Spleen (tissue), 11 donors: ENCODE data around the gene POMGNT2. TPM values are rescaled to one million over a fixed set of nuclear protein-coding genes. Genes with fewer than 3 reads are reported as not detected.

Experiments used
- DNase-seq: peaks from one replicate; pipeline ENCODE4 v3.0.0-alpha.2; 2020
- H3K27ac ChIP-seq, 8 donors: fragments of 200-600 bp; sonication (generic) in 7 of 8; 1 replicate in 4 of 8; 2 replicates in 4 of 8; pipeline versions ENCODE4 v1.5.0 to v1.8.0; 2016 to 2021; ENCODE audit warnings: inconsistent platforms in 4 of 8, mild to moderate bottlenecking in 4 of 8, moderate library complexity in 1 of 8
- H3K27me3 ChIP-seq, 7 donors: fragments of 200-600 bp; sonication (generic) in 6 of 7; replicated peaks in 1 of 7; 1 replicate in 4 of 7; 2 replicates in 3 of 7; pipeline versions ENCODE4 v1.5.0 to v1.8.0; 2016 to 2021; ENCODE audit warnings: inconsistent platforms in 3 of 7, mild to moderate bottlenecking in 1 of 7
- H3K36me3 ChIP-seq, 6 donors: fragments of 200-600 bp; sonication (generic) in 5 of 6; 1 replicate in 4 of 6; 2 replicates in 2 of 6; pipeline versions ENCODE4 v1.5.0 to v1.8.0; 2016 to 2021; ENCODE audit warnings: inconsistent platforms in 2 of 6
- H3K4me1 ChIP-seq, 6 donors: fragments of 200-600 bp; sonication (generic) in 5 of 6; 1 replicate in 3 of 6; 2 replicates in 3 of 6; pipeline versions ENCODE4 v1.5.0 to v1.8.0; 2016 to 2021; ENCODE audit warnings: inconsistent platforms in 3 of 6
- H3K4me3 ChIP-seq, 8 donors: fragments of 200-600 bp; sonication (generic) in 7 of 8; 1 replicate in 4 of 8; 2 replicates in 4 of 8; pipeline versions ENCODE4 v1.5.0 to v1.8.0; 2016 to 2021; ENCODE audit warnings: inconsistent platforms in 4 of 8, mild to moderate bottlenecking in 4 of 8, moderate library complexity in 2 of 8
- H3K9me3 ChIP-seq, 8 donors: fragments of 200-600 bp; sonication (generic) in 7 of 8; 1 replicate in 4 of 8; 2 replicates in 4 of 8; pipeline versions ENCODE4 v1.5.0 to v1.8.0; 2016 to 2021; ENCODE audit warnings: inconsistent platforms in 4 of 8
- CTCF ChIP-seq, 11 experiments: fragments of 200-600 bp in 7 of 11; fragments of 450-650 bp in 4 of 11; sonication (generic) in 4 of 11; IDR thresholded peaks in 8 of 11; conservative IDR thresholded peaks in 3 of 11; 1 replicate in 7 of 11; 2 replicates in 4 of 11; pipeline versions ENCODE4 v1.4.0 to v1.8.0; 2016 to 2021; ENCODE audit warnings: antibody characterized with exemption in 11 of 11, inconsistent platforms in 4 of 11, mild to moderate bottlenecking in 1 of 11
- POLR2A ChIP-seq, 3 donors: fragments of 450-650 bp; IDR thresholded peaks; one replicate each; pipeline ENCODE4 v1.5.1; 2017; ENCODE audit warnings: antibody characterized with exemption in 3 of 3, mild to moderate bottlenecking in 1 of 3
- POLR2AphosphoS5 ChIP-seq, 3 donors: sonication (generic); formaldehyde crosslinking; IDR thresholded peaks; one replicate each; pipeline ENCODE4 v1.5.1; 2017; ENCODE audit warnings: antibody characterized with exemption in 3 of 3
- WGBS, 5 donors: extraction: QIAGEN DNeasy Blood & Tissue Kit in 3 of 5; methylation state at CpG; one replicate each; pipeline versions ENCODE4 v1.1.5 to v1.1.7; 2013 to 2018; 5-methylcytosine and 5-hydroxymethylcytosine counted together
- intact Hi-C: fragments of 100-400 bp; cut with DNase I; formaldehyde crosslinking; loops from one replicate; pipeline ENCODE4 v1.15.0; 2023; ENCODE audit warnings: low total_unique reads
- polyA plus RNA-seq, 3 donors: library from polyadenylated mRNA; stranded (reverse); fragments of 200-250 nt; gene quantifications; one replicate each; pipeline ENCODE4 v1.2.1, GENCODE V29; 2013
- total RNA-seq, 7 donors: library from RNA; depleted of rRNA in 3 of 7; stranded (reverse); fragments of >200 nt in 3 of 7; fragmentation: NEBNext Ultra II Directional in 4 of 7; extraction: Animal tissue kit (Norgen Biotek cat#: 25700) in 4 of 7; gene quantifications; one replicate each; pipeline versions ENCODE4 v1.1.0 to v1.2.1, GENCODE V29; 2016 to 2021
- donor health status: healthy with polysubstance abuse.
- donor health status: DM: no; HTN: no; CAD: no; lungs with moderate emphysema.
- donor health status: DM: no; HTN: no; CAD: no.
- donor health status: Bipolar disorder and iron deficiency.
- donor health status: healthy.
- donor health status: DM: no; HTN: no; CAD: no.
- donor health status: DM: yes; HTN: yes; CAD: no.

POMGNT2 gene
- total and polyA plus RNA-seq, 10 donors = 2.3 to 13.6 (median 6.4) TPM

- H3K27me3 ChIP-seq = no peaks in the 10 kb centered on the region
- DNase-seq = no peak
- 85 to 96% (median 89%) methylated on average over 1 of the region's 1 CpG for WGBS, 5 donors
- H3K36me3 ChIP-seq = no peaks in the 10 kb centered on the region
- no peak overlapping the region for H3K4me3 ChIP-seq
- peaks cover 0 to 6% (median 0%) of the 10 kb centered on the region in 8 donors for H3K9me3 ChIP-seq
- no peak for TF ChIP-seq POLR2A (IDR thresholded peaks at IDR 0.05)
- TF ChIP-seq POLR2AphosphoS5 (IDR thresholded peaks at IDR 0.05) = no peak
- TF ChIP-seq CTCF (IDR thresholded peaks at IDR 0.05 in 8 of 11, conservative IDR thresholded peaks at IDR 0.05 in 3 of 11) = no peak
- intact Hi-C loops = no loop called here
- no peak overlapping the region for H3K27ac ChIP-seq
- H3K4me1 ChIP-seq = no peaks in the 10 kb centered on the region
These were observed 46.4 kb downstream of the POMGNT2 start for GRCh38 chr3:43059456-43059855.

DNA sequence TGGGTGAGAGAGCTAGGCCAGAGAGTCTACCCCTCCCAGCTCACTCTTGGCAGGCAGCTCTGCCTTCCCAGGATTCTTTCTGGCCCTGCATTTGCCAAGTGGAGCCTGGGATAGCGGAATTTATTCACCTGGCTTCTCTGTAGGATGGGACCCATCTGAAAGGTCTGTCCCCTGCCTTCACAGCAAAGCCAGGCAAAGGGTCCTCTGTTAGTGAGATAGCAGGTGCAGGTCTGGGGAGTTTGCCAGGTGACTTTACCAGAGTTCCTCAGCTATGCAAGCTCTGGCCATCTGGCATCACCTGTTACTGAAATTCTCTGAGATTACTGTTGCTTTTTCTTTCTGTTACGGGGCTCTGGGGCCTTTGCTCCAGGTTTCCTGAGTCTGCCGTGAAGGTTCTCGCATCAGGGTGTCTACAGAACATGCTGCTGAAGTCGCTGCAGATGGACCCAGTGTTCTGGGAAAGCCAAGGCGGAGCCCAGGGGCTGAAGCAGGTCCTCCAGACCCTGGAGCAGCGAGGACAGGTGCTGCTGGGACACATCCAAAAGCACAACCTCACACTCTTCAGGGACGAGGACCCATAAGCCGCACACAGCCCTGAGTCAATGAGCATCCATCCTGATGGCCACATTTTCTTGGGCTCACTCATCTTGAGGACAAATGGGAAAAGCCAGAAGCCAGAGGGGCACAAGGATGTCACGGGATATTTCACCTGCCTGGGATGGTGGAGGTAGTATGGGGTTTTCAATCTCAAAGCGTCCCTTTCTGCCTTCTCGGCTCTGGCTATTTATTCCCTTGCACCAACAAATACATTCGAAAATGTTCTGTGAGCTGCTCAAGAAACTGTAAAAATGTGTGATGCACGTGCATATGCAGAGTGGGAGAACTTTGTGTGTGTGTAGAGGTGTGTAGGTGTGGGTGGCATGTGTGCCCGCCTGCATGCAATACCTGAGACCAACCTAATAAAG lies 49.8 kb downstream of the POMGNT2 start:
- Histone ChIP-seq H3K27ac (no peak overlapping the region), H3K9me3 (peaks cover 0 to 21% (median 12%) of the 10 kb centered on the region in 8 donors), H3K27me3 (no peaks in the 10 kb centered on the region), H3K36me3 (no peaks in the 10 kb centered on the region), H3K4me3 (no peak overlapping the region), H3K4me1 (no peaks in the 10 kb centered on the region)
- no peak for TF ChIP-seq CTCF (IDR thresholded peaks at IDR 0.05 in 8 of 11, conservative IDR thresholded peaks at IDR 0.05 in 3 of 11)
- no peak for TF ChIP-seq POLR2A (IDR thresholded peaks at IDR 0.05)
- TF ChIP-seq POLR2AphosphoS5 (IDR thresholded peaks at IDR 0.05) = no peak
- intact Hi-C loops = no loop called here
- WGBS, 5 donors = 75 to 92% (median 85%) methylated on average over 11 to 15 of the region's 15 CpGs
- no peak for DNase-seq

- TF ChIP-seq POLR2A (IDR thresholded peaks at IDR 0.05) (no peak), POLR2AphosphoS5 (IDR thresholded peaks at IDR 0.05) (no peak), CTCF (IDR thresholded peaks at IDR 0.05 in 8 of 11, conservative IDR thresholded peaks at IDR 0.05 in 3 of 11) (no peak)
- no peak for DNase-seq
- no peaks in the 10 kb centered on the region for H3K27me3 ChIP-seq
- WGBS, 5 donors = 85 to 93% (median 91%) methylated on average over 7 of the region's 7 CpGs
- no peaks in the 10 kb centered on the region for H3K36me3 ChIP-seq
- H3K27ac ChIP-seq = no peak overlapping the region
- H3K4me3 ChIP-seq = no peak overlapping the region
- no peaks in the 10 kb centered on the region for H3K4me1 ChIP-seq
- intact Hi-C loops = no loop called here
- H3K9me3 ChIP-seq = peaks cover 0 to 28% (median 19%) of the 10 kb centered on the region in 8 donors
These were observed 50.5 kb downstream of the POMGNT2 start for GRCh38 chr3:43055393-43055792.

- intact Hi-C loops = no loop called here
- no peak overlapping the region for H3K4me3 ChIP-seq
- WGBS, 5 donors = 88 to 97% (median 91%) methylated on average over 5 of the region's 5 CpGs
These were observed 51.1 kb downstream of the POMGNT2 start for GRCh38 chr3:43054754-43055153.

More at GRCh38 chr3:43054754-43055153, 51.1 kb downstream of the POMGNT2 start:
- no peak for DNase-seq
- no peak for TF ChIP-seq POLR2AphosphoS5 (IDR thresholded peaks at IDR 0.05)
- no peak for TF ChIP-seq POLR2A (IDR thresholded peaks at IDR 0.05)
- no peak for TF ChIP-seq CTCF (IDR thresholded peaks at IDR 0.05 in 8 of 11, conservative IDR thresholded peaks at IDR 0.05 in 3 of 11)
- no peak overlapping the region for H3K27ac ChIP-seq
- no peaks in the 10 kb centered on the region for H3K36me3 ChIP-seq
- peaks cover 0 to 34% (median 25%) of the 10 kb centered on the region in 8 donors for H3K9me3 ChIP-seq
- no peaks in the 10 kb centered on the region for H3K27me3 ChIP-seq
- no peaks in the 10 kb centered on the region for H3K4me1 ChIP-seq
